H1 (cell line): ENCODE results near the gene CMC1. TPM values are rescaled to one million over a fixed set of nuclear protein-coding genes. Genes with fewer than 3 reads are reported as not detected.
A peak's percentile ranks its signal among the peaks of the same experiment; 100 is the strongest.

Source experiments
- CTCF ChIA-PET: fragments of 300-600 bp; sonication (Branson Sonifier 250); formaldehyde crosslinking; loops from one replicate; lab custom pipeline; 2021; ENCODE audit not compliant: partially characterized antibody; lab: Charles Lee
- POLR2A ChIA-PET: fragments of 300-600 bp; sonication (Branson Sonifier 250); formaldehyde crosslinking; loops from one replicate; lab custom pipeline; 2021; ENCODE audit warnings: inconsistent platforms; ENCODE audit not compliant: partially characterized antibody; lab: Charles Lee
- DNase-seq, 2 experiments: peaks; one replicate each; pipeline versions ENCODE4 v3.0.0 to v3.0.0-alpha.2; 2010 to 2022; ENCODE audit warnings: low spot score in 2 of 2, low read depth in 1 of 2, mixed read lengths in 1 of 2
- FAIRE-seq: peaks from 2 replicates; lab custom pipeline; 2011; peaks lifted over from hg19 to GRCh38; lab: Jason Lieb, UNC
- H2AFZ ChIP-seq: 2 replicates; pipeline ENCODE4 v1.8.1; 2012; ENCODE audit warnings: low read length, inconsistent platforms
- H2AK5ac ChIP-seq: 2 replicates; pipeline ENCODE4 v1.6.1; 2013; ENCODE audit warnings: low read depth, low read length
- H2BK120ac ChIP-seq: replicated peaks from 2 replicates; pipeline ENCODE3; 2013; ENCODE audit warnings: low read depth, low read length, inconsistent platforms
- H2BK12ac ChIP-seq: 2 replicates; pipeline ENCODE4 v1.6.1; 2013; ENCODE audit warnings: low read depth, low read length
- H2BK15ac ChIP-seq: 2 replicates; pipeline ENCODE4 v1.6.1; 2013; ENCODE audit warnings: low read length
- H2BK20ac ChIP-seq: 2 replicates; pipeline ENCODE4 v1.6.1; 2013; ENCODE audit warnings: low read length
- H2BK5ac ChIP-seq: 2 replicates; pipeline ENCODE4 v1.6.1; 2013; ENCODE audit warnings: low read depth, low read length
- H3K14ac ChIP-seq: 2 replicates; pipeline ENCODE4 v1.6.1; 2013; ENCODE audit warnings: inconsistent platforms; ENCODE audit not compliant: insufficient read length
- H3K18ac ChIP-seq: 2 replicates; pipeline ENCODE4 v1.6.1; 2013; ENCODE audit warnings: low read length; ENCODE audit errors: extremely low read depth
- H3K23ac ChIP-seq: 2 replicates; pipeline ENCODE4 v1.6.1; 2013; ENCODE audit warnings: inconsistent platforms; ENCODE audit not compliant: insufficient read length
- H3K23me2 ChIP-seq: 2 replicates; pipeline ENCODE4 v1.6.1; 2013; ENCODE audit warnings: low read depth, low read length
- H3K27ac ChIP-seq: 2 replicates; pipeline ENCODE4 v1.6.1; 2011; ENCODE audit warnings: low read depth, low read length, inconsistent platforms
- H3K27me3 ChIP-seq, 4 experiments: replicated peaks in 1 of 4; 1 replicate in 1 of 4; 2 replicates in 3 of 4; pipeline versions ENCODE4 v1.6.1 to v1.8.1; 2011 to 2013; ENCODE audit warnings: low read length in 3 of 4, mild to moderate bottlenecking in 3 of 4, inconsistent platforms in 2 of 4, mixed read lengths in 2 of 4, moderate library complexity in 1 of 4; ENCODE audit not compliant: control insufficient read depth in 3 of 4, insufficient read depth in 3 of 4; ENCODE audit errors: extremely low read depth in 1 of 4
- H3K36me3 ChIP-seq, 4 experiments: 2 replicates each; pipeline versions ENCODE4 v1.6.1 to v1.8.1; 2011 to 2013; ENCODE audit warnings: mild to moderate bottlenecking in 4 of 4, low read length in 3 of 4, moderate library complexity in 2 of 4, control low read depth in 1 of 4, inconsistent platforms in 1 of 4; ENCODE audit not compliant: insufficient read depth in 4 of 4, control insufficient read depth in 2 of 4
- H3K4ac ChIP-seq: replicated peaks from 2 replicates; pipeline ENCODE3; 2013; ENCODE audit warnings: low read length, low read depth, mixed read lengths, inconsistent platforms; ENCODE audit not compliant: insufficient read length
- H3K4me1 ChIP-seq, 4 experiments: replicated peaks in 1 of 4; 1 replicate in 1 of 4; 2 replicates in 3 of 4; pipeline versions ENCODE4 v1.6.1 to v1.8.1; 2011 to 2013; ENCODE audit warnings: low read length in 3 of 4, inconsistent platforms in 2 of 4, mixed read lengths in 1 of 4; ENCODE audit not compliant: insufficient read depth in 4 of 4, control insufficient read depth in 3 of 4
- H3K4me2 ChIP-seq, 2 experiments: 2 replicates each; pipeline versions ENCODE4 v1.6.1 to v1.8.1; 2011 to 2013; ENCODE audit warnings: low read depth in 2 of 2, low read length in 2 of 2, control low read depth in 1 of 2, inconsistent platforms in 1 of 2, mild to moderate bottlenecking in 1 of 2; ENCODE audit not compliant: insufficient read depth in 1 of 2
- H3K4me3 ChIP-seq, 4 experiments: fragments of 200-600, 300-600 bp in 1 of 4; sonication (generic), shearing (Covaris generic), sonication (Bioruptor Twin) in 1 of 4; 2 replicates each; pipeline versions ENCODE4 v1.5.1 to v1.8.1; 2011 to 2016; ENCODE audit warnings: low read length in 4 of 4, low read depth in 3 of 4, control low read depth in 2 of 4, inconsistent platforms in 2 of 4, mild to moderate bottlenecking in 2 of 4, mixed read lengths in 1 of 4, moderate library complexity in 1 of 4; ENCODE audit not compliant: insufficient read depth in 2 of 4; ENCODE audit errors: extremely low read depth in 1 of 4
- H3K56ac ChIP-seq: replicated peaks from 2 replicates; pipeline ENCODE3; 2013; ENCODE audit warnings: low read depth, mild to moderate bottlenecking, mixed read lengths, low read length, inconsistent platforms; ENCODE audit not compliant: insufficient read length
- H3K79me1 ChIP-seq: 2 replicates; pipeline ENCODE4 v1.6.1; 2013; ENCODE audit warnings: low read depth, low read length, control low read depth
- H3K79me2 ChIP-seq, 2 experiments: 2 replicates each; pipeline versions ENCODE4 v1.6.1 to v1.8.1; 2012 to 2013; ENCODE audit warnings: low read length in 2 of 2, mild to moderate bottlenecking in 2 of 2, inconsistent platforms in 1 of 2; ENCODE audit not compliant: insufficient read depth in 2 of 2, control insufficient read depth in 1 of 2
- H3K9ac ChIP-seq, 4 experiments: replicated peaks in 1 of 4; 1 replicate in 1 of 4; 2 replicates in 3 of 4; pipeline versions ENCODE4 v1.6.1 to v1.8.1; 2011 to 2013; ENCODE audit warnings: low read depth in 3 of 4, low read length in 3 of 4, control low read depth in 2 of 4, mild to moderate bottlenecking in 2 of 4, moderate library complexity in 2 of 4, inconsistent platforms in 1 of 4; ENCODE audit errors: extremely low read depth in 1 of 4
- H3K9me3 ChIP-seq, 2 experiments: 2 replicates each; pipeline versions ENCODE4 v1.6.1 to v1.8.1; 2012 to 2013; ENCODE audit warnings: mild to moderate bottlenecking in 2 of 2, moderate library complexity in 2 of 2, control low read depth in 1 of 2, inconsistent platforms in 1 of 2, low read depth in 1 of 2, low read length in 1 of 2, mixed read lengths in 1 of 2; ENCODE audit not compliant: insufficient read depth in 2 of 2
- H4K20me1 ChIP-seq, 2 experiments: replicated peaks in 1 of 2; 2 replicates each; pipeline versions ENCODE3 to v1.8.1; 2011 to 2013; ENCODE audit warnings: inconsistent platforms in 2 of 2, low read length in 2 of 2, mild to moderate bottlenecking in 1 of 2; ENCODE audit not compliant: insufficient read depth in 2 of 2, control insufficient read depth in 1 of 2
- H4K5ac ChIP-seq: 2 replicates; pipeline ENCODE4 v1.6.1; 2013; ENCODE audit warnings: low read length, low read depth, mixed read lengths, inconsistent platforms; ENCODE audit not compliant: insufficient read length
- H4K8ac ChIP-seq: 2 replicates; pipeline ENCODE4 v1.8.0; 2013; ENCODE audit warnings: mild to moderate bottlenecking, moderate library complexity, low read length, inconsistent platforms; ENCODE audit not compliant: insufficient read depth; ENCODE audit errors: extremely low read depth
- H4K91ac ChIP-seq: replicated peaks from 2 replicates; pipeline ENCODE3; 2013; ENCODE audit warnings: low read length, mixed read lengths, inconsistent platforms; ENCODE audit not compliant: insufficient read length
- CHD2 ChIP-seq: IDR thresholded peaks from 2 replicates; pipeline ENCODE4 v1.6.1; 2012; ENCODE audit warnings: low read length, improper control_type of control experiment
- CTBP2 ChIP-seq: IDR thresholded peaks from 2 replicates; pipeline ENCODE4 v1.7.0; 2011; ENCODE audit warnings: borderline replicate concordance, mild to moderate bottlenecking, moderate library complexity, mixed read lengths, low read length; ENCODE audit not compliant: insufficient read depth, insufficient read length
- POLR2AphosphoS5 ChIP-seq: IDR thresholded peaks from 2 replicates; pipeline ENCODE4 v1.6.1; 2011; ENCODE audit warnings: low read depth, low read length
- SRF ChIP-seq: IDR thresholded peaks from 2 replicates; pipeline ENCODE4 v1.6.1; 2011; ENCODE audit warnings: mild to moderate bottlenecking, low read depth, low read length, moderate library complexity
- YY1 ChIP-seq: IDR thresholded peaks from 2 replicates; pipeline ENCODE4 v1.6.1; 2011; ENCODE audit warnings: low read depth, mild to moderate bottlenecking, low read length
- WGBS, 2 experiments: shearing (Covaris generic) in 1 of 2; methylation state at CpG; one replicate each; pipeline versions ENCODE4 v1.1.6 to v1.1.7; 2013 to 2015; ENCODE audit warnings: low lambda C conversion rate in 2 of 2, mixed read lengths in 2 of 2, inconsistent platforms in 1 of 2, low coverage in 1 of 2, missing lambda C conversion rate in 1 of 2; ENCODE audit not compliant: insufficient replicate concordance in 2 of 2, insufficient coverage in 1 of 2, insufficient read length in 1 of 2; ENCODE audit errors: extremely low coverage in 1 of 2, missing lambda C conversion rate in 1 of 2; 5-methylcytosine and 5-hydroxymethylcytosine counted together
- polyA plus RNA-seq, 7 experiments: library from polyadenylated mRNA; depleted of rRNA in 3 of 7; stranded (reverse) in 5 of 7; unstranded in 2 of 7; fragments of >200 nt in 5 of 7; fragments of 200-250 nt in 2 of 7; gene quantifications; 1 replicate in 5 of 7; 2 replicates in 1 of 7; 4 replicates in 1 of 7; pipeline versions ENCODE4 v1.2.1 to v1.2.3, GENCODE V29; 2011 to 2013; ENCODE audit warnings: missing spikeins in 2 of 7, mixed read lengths in 2 of 7
- total RNA-seq: library from RNA; stranded (reverse); fragmentation: NEBNext Ultra II Directional; extraction: Animal tissue kit (Norgen Biotek cat#: 25700); gene quantifications from 2 replicates; pipeline ENCODE4 v1.2.1, GENCODE V29; 2021
- TF ChIP-seq, protein P1 (sequence below): IDR thresholded peaks from 2 replicates; pipeline ENCODE4 v1.6.1; 2012; ENCODE audit warnings: inconsistent platforms

Gene CMC1
- total and polyA plus RNA-seq, 2 of the 8 experiments (the other 6 are each of a cell fraction or from before 2014, with no cell fraction given): 11.4 to 19.4 TPM

- Histone ChIP-seq H3K9me3 (no peaks in the 10 kb centered on the region; a peak in 1 of 4 replicates), H2BK12ac (no peak overlapping the region), H2BK5ac (no peak overlapping the region), H3K14ac (no peak overlapping the region), H3K4ac (no peak overlapping the region), H4K5ac (no peak overlapping the region), H2AFZ (0 out of 2 replicates have a peak overlapping the region, but pooled peaks have one; percentile 5), H3K79me1 (no peaks in the 10 kb centered on the region), H4K20me1 (no peaks in the 10 kb centered on the region), H3K4me1 (no peaks in the 10 kb centered on the region), H2BK20ac (no peak overlapping the region), H3K23ac (no peak overlapping the region), H4K91ac (no peak overlapping the region), H3K23me2 (no peaks in the 10 kb centered on the region), H2BK15ac (no peak overlapping the region), H3K36me3 (no peaks in the 10 kb centered on the region), H3K27me3 (peaks cover 0 to 2% (median under 1%) of the 10 kb centered on the region in 4 experiments; a peak in 3 of 7 replicates), H3K4me2 (no peak overlapping the region), H3K56ac (no peak overlapping the region), H3K18ac (no peak overlapping the region), H2AK5ac (no peak overlapping the region), H3K9ac (no peak overlapping the region), H4K8ac (no peak overlapping the region), H3K4me3 (no peak overlapping the region), H2BK120ac (no peak overlapping the region), H3K79me2 (no peaks in the 10 kb centered on the region), H3K27ac (no peak overlapping the region)
- DNase-seq: no peak
- WGBS, 2 experiments: 92% methylated on average over 4 of the region's 4 CpGs; no CpG with 5 or more reads in 1 of the 2 experiments
- FAIRE-seq: no peak
- POLR2A ChIA-PET: no interaction called here
- CTCF ChIA-PET: no interaction called here
- TF ChIP-seq CTBP2: no peak
- TF ChIP-seq CHD2: no peak
- TF ChIP-seq, protein P1, sequence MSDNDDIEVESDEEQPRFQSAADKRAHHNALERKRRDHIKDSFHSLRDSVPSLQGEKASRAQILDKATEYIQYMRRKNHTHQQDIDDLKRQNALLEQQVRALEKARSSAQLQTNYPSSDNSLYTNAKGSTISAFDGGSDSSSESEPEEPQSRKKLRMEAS: no peak
- TF ChIP-seq SRF: no peak
- TF ChIP-seq POLR2AphosphoS5: no peak
- TF ChIP-seq YY1: no peak
Observed at GRCh38 chr3:28224430-28224829, 17.0 kb upstream of the CMC1 start.
